ENCODE measurements around the gene CDC5L.

The CDC5L gene

DNA sequence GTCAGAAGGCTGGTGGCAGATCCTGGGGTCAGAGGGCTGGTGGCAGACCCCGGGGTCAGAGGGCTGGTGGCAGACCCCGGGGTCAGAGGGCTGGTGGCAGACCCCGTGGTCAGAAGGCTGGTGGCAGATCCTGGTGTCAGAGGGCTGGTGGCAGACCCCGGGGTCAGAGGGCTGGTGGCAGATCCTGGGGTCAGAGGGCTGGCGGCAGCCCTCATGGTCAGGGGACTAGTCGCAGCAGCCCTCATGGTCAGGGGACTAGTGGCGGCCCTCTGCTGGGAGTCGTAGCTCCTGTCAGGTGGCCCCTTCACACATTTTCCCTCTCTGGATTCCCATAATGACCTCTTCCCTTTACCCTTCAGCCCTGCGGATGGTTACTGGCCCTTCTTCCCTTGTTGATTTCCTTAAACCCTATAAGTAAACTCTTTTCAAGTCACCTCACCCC, 86.7 kb downstream of the CDC5L start:
- no peak for TF ChIP-seq POLR2A (IDR thresholded peaks at IDR 0.05; ENCODE audit: low read depth, low read length)
- no peak for FAIRE-seq

DNA sequence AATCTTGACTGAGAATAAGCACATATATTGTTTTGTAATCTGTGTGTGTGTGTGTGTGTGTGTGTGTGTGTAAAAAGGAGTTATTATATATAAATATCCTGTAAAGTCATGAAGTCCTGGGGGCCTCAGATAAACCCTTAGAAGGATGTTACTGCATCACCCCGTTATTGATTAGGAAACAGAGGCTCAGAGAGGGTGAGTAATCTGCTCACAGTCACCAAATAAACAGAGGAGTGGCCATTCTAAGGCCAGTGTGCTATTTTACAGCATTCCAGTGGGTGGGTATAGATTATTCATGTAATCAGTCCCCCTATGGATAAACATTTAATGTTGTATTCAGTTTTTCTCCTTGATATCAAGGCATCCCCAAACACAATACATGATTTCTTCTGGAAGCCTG, 87.1 kb downstream of the CDC5L start:
- DNase-seq (ENCODE audit: insufficient read length, low spot score) (no peak), FAIRE-seq (no peak)
- no peak for TF ChIP-seq POLR2A (IDR thresholded peaks at IDR 0.05; ENCODE audit: low read depth, low read length)

More for the DNA sequence above, 86.7 kb downstream of the CDC5L start:
- DNase-seq (ENCODE audit: insufficient read length, low spot score), result no peak

DNA sequence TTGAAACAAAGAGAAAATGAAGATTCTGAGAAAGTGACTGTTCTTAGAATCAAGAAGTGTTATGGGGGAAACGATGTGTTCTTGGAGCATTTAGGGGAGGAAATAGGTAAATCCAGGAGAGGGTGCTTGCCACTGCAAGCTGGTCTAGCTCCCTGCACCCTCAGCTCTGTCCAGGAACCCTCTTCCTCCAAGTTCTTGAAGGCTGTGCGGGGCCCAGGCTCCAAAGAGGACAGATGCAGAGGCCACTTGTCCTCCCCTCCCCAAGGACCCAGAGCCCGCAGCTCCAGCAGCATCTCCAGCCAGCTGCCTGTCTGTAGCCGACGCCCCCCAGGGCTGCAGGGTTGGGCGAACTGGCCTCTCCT, 87.9 kb downstream of the CDC5L start:
- DNase-seq (ENCODE audit: insufficient read length, low spot score) (no peak), FAIRE-seq (no peak)
- TF ChIP-seq POLR2A (IDR thresholded peaks at IDR 0.05; ENCODE audit: low read depth, low read length), result no peak

DNA sequence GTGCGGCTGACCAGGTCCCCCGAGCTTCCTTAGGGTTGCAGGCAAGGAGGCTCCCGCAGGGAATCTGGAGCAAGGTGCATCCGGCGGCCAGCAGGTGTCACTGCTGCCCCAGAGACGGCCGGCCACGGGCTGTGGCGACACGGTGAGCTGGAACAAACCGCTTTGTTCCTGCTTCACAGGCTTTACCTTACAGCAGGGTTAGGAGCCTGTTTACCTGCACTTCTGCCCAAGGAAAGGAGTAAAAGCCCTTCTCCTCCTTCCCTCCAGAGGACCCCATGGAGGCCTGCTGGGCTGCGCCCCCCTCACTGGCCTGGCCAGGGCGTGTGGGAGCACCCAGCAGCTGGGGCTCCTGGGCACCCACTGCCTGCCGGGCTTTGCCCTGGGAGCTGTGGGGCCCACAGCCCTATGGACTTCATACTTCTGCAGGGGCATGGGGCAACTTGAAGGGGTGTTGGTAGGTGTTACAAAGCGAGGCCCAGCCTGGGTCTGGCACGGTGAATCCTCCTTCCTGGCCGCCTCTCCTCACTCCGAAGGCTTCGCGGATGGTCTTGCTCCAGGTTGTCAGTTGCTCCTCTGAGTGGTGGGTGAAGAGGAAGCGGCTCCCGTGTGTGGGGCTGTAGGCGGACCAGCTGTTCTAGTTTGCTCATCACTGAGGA, 88.4 kb downstream of the CDC5L start:
- peak; percentile 96 for DNase-seq (ENCODE audit: insufficient read length, low spot score)
- no peak for FAIRE-seq
- no peak for TF ChIP-seq POLR2A (IDR thresholded peaks at IDR 0.05; ENCODE audit: low read depth, low read length)

DNA sequence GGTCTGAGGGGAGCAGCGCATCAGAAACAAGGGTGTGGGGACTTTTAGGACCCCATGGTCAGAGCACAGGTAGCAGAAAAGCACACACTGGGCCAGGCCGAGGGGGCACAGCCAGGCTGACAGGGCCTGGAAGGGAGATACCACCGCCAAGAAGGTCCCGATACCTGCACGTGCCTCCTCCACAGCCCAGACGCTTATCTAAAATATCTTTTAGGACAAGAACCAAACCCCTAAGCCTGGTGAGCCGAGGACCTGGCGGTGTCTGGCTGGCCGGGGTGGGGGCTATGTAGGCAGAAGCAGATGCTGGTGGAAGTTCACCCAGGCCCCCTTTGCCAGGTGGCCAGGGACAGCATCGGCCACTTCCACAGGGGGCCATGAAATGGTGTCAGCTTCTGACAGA, 89.3 kb downstream of the CDC5L start:
- TF ChIP-seq POLR2A (IDR thresholded peaks at IDR 0.05; ENCODE audit: low read depth, low read length), result no peak
- FAIRE-seq (no peak), DNase-seq (ENCODE audit: insufficient read length, low spot score) (no peak)

DNA sequence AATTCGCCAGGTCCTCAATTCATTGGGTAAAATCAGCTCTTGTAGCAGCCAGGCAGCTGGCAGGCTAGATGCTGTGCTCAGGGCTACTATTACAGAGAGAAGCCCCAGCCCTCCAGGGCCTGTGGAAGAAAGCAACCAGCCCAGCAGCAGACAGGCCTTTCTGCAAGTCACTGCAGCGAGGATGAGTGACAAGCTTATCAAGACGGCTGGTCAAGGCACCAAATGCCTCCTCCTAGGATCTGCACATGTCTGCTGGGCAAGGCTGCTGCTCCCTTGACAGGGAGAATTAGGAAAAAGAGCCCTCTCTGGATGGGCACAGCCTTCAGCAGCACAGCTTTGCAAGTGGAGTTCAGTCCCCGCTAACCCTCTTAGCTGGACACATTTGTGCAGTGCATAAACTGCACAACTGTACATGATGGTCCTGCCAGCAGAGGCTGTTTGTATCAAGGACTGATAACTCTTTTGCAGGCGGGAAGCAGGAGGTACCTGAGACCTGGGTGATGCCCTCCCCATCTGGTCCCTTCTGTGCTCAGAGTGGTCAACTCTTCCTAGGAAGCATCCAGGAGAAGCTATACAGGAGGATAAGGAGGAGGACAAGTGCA, 89.9 kb downstream of the CDC5L start:
- no peak for TF ChIP-seq POLR2A (IDR thresholded peaks at IDR 0.05; ENCODE audit: low read depth, low read length)
- DNase-seq (ENCODE audit: insufficient read length, low spot score) (no peak), FAIRE-seq (no peak)

DNA sequence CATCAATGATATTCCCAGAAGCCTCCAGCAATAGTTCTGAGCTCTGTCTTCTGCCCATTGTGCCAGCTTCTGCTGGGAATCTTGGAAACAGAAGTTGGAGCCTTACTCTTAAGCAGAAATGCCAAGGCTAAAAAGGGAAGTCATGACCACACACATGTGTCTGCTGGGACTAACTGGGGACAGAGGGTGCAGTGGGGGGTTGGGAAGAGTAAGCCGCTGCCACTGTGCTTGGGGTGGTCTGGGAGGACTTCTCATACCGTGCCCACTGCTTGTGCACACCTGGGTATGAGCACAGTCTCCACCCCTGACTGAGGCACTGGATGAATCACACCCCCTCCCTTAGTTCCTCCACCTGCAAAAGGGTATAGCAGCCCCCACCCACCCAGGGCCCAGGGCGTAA, 90.7 kb downstream of the CDC5L start:
- FAIRE-seq, result no peak
- no peak for DNase-seq (ENCODE audit: insufficient read length, low spot score)
- TF ChIP-seq POLR2A (IDR thresholded peaks at IDR 0.05; ENCODE audit: low read depth, low read length), result no peak

DNA sequence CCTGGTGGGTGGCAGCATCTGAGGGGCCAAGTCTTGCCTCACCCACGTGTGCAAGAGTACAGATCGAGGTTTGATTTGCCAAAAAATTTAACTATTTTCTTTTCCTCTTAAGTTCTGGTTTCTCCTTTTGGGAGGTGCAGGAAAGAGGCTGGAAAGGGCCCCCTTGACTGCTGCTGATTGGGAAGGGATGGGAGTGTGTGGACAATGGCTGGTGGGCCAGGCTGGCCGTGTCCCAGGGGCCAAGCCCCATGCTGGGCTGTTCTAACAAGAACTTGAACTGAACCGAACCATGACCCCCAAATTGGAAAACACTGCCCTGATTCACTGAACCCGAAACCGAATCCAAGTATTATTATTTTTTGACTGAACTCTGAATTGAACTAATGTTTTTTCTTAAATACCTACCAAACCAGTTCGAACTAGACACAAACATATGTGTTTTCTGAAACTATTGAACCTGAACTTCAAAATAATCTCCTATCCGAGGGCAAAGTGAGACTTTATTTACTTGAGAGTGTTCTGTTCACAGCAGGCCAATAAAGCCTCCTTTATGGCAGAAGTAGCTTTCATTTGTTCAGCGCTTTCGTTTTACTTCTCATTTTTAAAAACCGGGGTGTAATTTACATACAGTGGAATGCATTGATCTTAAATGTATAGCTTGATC, 91.2 kb downstream of the CDC5L start:
- FAIRE-seq (no peak), DNase-seq (ENCODE audit: insufficient read length, low spot score) (no peak)
- TF ChIP-seq POLR2A (IDR thresholded peaks at IDR 0.05; ENCODE audit: low read depth, low read length), result no peak

DNA sequence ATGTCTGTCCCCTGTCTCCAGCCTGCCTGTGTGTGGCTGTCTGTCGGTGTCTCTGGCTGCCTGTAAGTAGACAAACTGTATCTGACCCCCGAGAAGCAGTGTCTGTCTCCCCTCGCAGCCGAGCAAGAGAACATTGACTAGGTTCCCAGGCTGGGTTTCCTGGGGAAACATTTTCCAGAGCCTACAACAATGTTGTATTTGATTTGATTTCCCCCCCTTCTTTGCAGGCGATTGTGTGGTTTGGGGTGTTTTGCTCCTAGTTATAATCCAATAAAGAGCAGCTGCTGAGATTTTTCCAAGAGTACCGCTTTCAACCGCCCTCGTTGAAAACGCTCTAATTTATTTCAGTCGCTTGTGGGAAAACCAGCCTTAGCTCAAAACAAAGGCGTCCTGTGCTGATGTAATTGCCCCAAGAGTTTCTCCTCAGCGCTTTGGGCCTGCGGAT, 92.6 kb downstream of the CDC5L start:
- no peak for TF ChIP-seq POLR2A (IDR thresholded peaks at IDR 0.05; ENCODE audit: low read depth, low read length)
- no peak for DNase-seq (ENCODE audit: insufficient read length, low spot score)
- FAIRE-seq, result no peak

DNA sequence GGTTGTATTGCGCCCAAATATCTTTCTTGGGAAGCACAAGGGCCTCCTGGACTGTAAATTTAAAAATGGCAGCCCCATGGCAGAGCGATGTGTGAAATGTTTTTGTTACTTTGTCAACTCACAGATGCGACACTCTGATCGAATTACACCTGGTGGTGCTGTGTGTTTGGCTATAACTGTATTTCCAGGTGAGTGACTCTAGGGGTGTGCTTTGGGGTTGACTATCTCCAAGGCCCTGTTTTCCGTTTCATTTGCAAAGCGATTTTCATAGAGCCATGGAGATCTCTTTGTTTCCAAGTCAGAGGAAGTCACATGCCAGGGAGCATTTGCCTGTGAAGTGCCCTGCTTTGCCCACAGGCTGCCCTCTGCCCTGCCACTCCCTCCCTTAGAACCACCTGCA, 93.5 kb downstream of the CDC5L start:
- TF ChIP-seq POLR2A (IDR thresholded peaks at IDR 0.05; ENCODE audit: low read depth, low read length), result no peak
- FAIRE-seq, result no peak
- no peak for DNase-seq (ENCODE audit: insufficient read length, low spot score)

DNA sequence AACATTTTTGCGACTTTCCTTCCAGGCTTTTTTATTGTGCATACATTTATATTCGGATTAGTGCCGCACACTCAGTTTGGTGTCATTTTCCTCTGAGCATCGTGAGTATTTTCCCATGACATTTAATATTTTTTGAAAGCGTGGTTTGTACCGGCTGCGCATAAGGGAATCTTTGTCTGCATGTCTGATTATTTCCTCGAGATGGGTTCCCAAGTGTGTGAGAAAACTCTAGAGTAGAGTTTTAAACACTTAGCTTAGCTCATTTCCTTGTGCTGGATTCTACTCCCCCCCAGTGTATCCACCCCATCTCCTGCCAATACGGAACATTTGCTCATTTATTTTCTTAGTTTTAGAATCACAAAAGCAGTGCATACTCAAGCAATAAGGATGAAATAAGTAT, 94.3 kb downstream of the CDC5L start:
- DNase-seq (ENCODE audit: insufficient read length, low spot score), result no peak
- no peak for TF ChIP-seq POLR2A (IDR thresholded peaks at IDR 0.05; ENCODE audit: low read depth, low read length)
- FAIRE-seq, result no peak

DNA sequence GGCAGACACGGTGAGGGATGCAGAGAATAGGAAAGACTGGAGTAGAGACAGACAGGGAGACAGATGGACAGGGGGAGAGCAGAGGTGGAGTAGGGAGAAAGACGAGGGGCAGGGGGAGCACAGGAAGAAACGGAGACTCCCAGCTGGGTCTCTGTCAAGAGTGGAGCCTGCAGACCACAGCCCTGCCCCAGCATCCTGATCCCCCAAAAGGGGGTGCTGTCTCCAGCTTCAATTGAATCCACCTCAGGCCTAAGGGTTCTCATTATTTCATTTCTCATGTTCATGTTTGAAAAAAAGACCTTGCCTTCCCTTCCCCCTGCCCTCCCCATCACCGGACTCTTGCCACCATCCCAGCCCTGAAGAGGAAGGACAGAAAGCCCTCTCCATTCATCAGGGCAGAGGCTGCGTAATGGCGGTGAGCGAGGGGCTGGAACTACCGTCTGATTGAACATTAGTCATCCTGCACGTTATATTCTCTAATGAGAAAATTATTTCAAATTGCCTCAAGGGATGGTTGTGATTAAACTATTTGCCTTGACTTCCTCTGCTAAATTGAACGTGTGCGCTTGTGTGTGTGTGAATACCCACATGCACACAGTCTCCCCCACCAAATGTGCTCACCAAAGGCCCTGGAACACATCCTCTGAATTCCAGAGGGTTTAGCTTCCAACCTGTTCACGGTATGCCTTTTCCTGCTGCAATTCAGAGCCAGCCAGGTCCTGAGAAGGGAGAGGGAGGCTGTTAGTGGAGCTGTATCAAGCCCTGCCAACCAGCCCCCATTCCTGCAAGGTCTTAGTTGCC, 98.3 kb downstream of the CDC5L start:
- DNase-seq (ENCODE audit: insufficient read length, low spot score), result no peak
- FAIRE-seq, result no peak
- no peak for TF ChIP-seq POLR2A (IDR thresholded peaks at IDR 0.05; ENCODE audit: low read depth, low read length)

DNA sequence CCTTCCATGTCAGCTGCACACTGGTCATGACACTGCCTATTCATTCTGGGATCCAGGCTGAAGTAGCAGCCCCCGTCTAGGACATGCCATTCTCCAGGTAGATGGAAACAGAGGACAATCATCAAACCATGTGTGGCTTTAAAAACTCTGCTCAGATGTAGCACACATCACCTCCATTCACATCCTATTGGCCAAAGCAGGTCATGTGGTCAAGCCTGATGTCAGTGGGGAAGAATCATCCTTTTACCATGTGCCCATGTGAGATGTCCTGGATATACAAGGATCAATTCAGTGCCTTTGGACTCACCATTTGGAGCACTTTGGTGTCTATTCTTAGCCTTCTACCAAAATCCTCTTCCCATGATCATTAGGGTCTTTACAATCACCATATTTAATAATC, 99.5 kb downstream of the CDC5L start:
- TF ChIP-seq POLR2A (IDR thresholded peaks at IDR 0.05; ENCODE audit: low read depth, low read length), result no peak
- no peak for FAIRE-seq
- no peak for DNase-seq (ENCODE audit: insufficient read length, low spot score)

DNA sequence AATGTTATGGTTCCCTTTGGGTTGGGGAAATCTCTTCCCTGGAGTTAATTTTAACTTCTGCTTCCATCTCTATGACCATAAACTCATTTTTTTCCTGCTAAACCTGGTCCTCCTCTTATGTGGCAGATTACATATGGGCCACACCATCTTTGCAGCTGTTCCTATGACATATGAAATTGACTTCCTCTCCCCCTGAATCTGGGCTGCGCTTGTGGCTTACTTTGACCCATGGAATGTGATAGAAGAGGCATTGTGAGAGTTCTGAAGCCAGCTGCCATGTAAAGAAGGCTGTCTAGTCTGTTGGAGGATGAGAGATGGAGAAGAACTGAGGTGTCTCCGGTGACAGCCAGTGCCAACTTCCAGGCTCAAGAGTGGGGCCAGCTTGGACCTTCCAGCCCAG, 100.1 kb downstream of the CDC5L start:
- no peak for TF ChIP-seq POLR2A (IDR thresholded peaks at IDR 0.05; ENCODE audit: low read depth, low read length)
- FAIRE-seq (no peak), DNase-seq (ENCODE audit: insufficient read length, low spot score) (no peak)

All from H54 (cell line).